Measurements from ENCODE around the gene ZNF800.

The ZNF800 gene

GRCh38 chr7:127332880-127333279, 59.6 kb downstream of the ZNF800 start:
- no peak for TF ChIP-seq CTCF (IDR thresholded peaks at IDR 0.05; ENCODE audit: poor library complexity, severe bottlenecking)
- H3K27me3 ChIP-seq (ENCODE audit: insufficient read depth, poor library complexity, severe bottlenecking), result peaks cover 13% of the 10 kb centered on the region
- DNase-seq (ENCODE audit: low spot score) (no peak), ATAC-seq (ENCODE audit: low read depth) (no peak)
- no peak overlapping the region for H3K27ac ChIP-seq (ENCODE audit: poor library complexity, severe bottlenecking)
- H3K36me3 ChIP-seq (ENCODE audit: low read depth), result no peaks in the 10 kb centered on the region
- no peak overlapping the region for H3K4me3 ChIP-seq (ENCODE audit: severe bottlenecking)
- no peaks in the 10 kb centered on the region for H3K9me3 ChIP-seq (ENCODE audit: severe bottlenecking)
- no peaks in the 10 kb centered on the region for H3K4me1 ChIP-seq (ENCODE audit: insufficient read depth, poor library complexity, severe bottlenecking)

- no peaks in the 10 kb centered on the region for H3K4me1 ChIP-seq (ENCODE audit: insufficient read depth, poor library complexity, severe bottlenecking)
- no peaks in the 10 kb centered on the region for H3K9me3 ChIP-seq (ENCODE audit: severe bottlenecking)
- no peak for TF ChIP-seq CTCF (IDR thresholded peaks at IDR 0.05; ENCODE audit: poor library complexity, severe bottlenecking)
- no peak overlapping the region for H3K4me3 ChIP-seq (ENCODE audit: severe bottlenecking)
- ATAC-seq (ENCODE audit: low read depth) (no peak), DNase-seq (ENCODE audit: low spot score) (no peak)
- no peak overlapping the region for H3K27ac ChIP-seq (ENCODE audit: poor library complexity, severe bottlenecking)
- H3K27me3 ChIP-seq (ENCODE audit: insufficient read depth, poor library complexity, severe bottlenecking), result peaks cover 16% of the 10 kb centered on the region
- no peaks in the 10 kb centered on the region for H3K36me3 ChIP-seq (ENCODE audit: low read depth)
These were observed 62.4 kb downstream of the ZNF800 start for GRCh38 chr7:127330070-127330469.

- TF ChIP-seq CTCF (IDR thresholded peaks at IDR 0.05; ENCODE audit: poor library complexity, severe bottlenecking), result no peak
- DNase-seq (ENCODE audit: low spot score), result no peak
- no peak for ATAC-seq (ENCODE audit: low read depth)
- Histone ChIP-seq H3K36me3 (ENCODE audit: low read depth) (no peaks in the 10 kb centered on the region), H3K4me1 (ENCODE audit: insufficient read depth, poor library complexity, severe bottlenecking) (no peaks in the 10 kb centered on the region), H3K27me3 (ENCODE audit: insufficient read depth, poor library complexity, severe bottlenecking) (peaks cover 14% of the 10 kb centered on the region), H3K9me3 (ENCODE audit: severe bottlenecking) (no peaks in the 10 kb centered on the region), H3K4me3 (ENCODE audit: severe bottlenecking) (no peak overlapping the region), H3K27ac (ENCODE audit: poor library complexity, severe bottlenecking) (no peak overlapping the region)
These were observed 69.5 kb downstream of the ZNF800 start for GRCh38 chr7:127322832-127323493.

- Histone ChIP-seq H3K36me3 (ENCODE audit: low read depth) (no peaks in the 10 kb centered on the region), H3K27me3 (ENCODE audit: insufficient read depth, poor library complexity, severe bottlenecking) (peaks cover 14% of the 10 kb centered on the region), H3K4me1 (ENCODE audit: insufficient read depth, poor library complexity, severe bottlenecking) (no peaks in the 10 kb centered on the region), H3K27ac (ENCODE audit: poor library complexity, severe bottlenecking) (no peak overlapping the region), H3K4me3 (ENCODE audit: severe bottlenecking) (no peak overlapping the region), H3K9me3 (ENCODE audit: severe bottlenecking) (no peaks in the 10 kb centered on the region)
- DNase-seq (ENCODE audit: low spot score) (no peak), ATAC-seq (ENCODE audit: low read depth) (peak; percentile 38; the same call in 1 of the 3 replicates)
- TF ChIP-seq CTCF (IDR thresholded peaks at IDR 0.05; ENCODE audit: poor library complexity, severe bottlenecking), result no peak
These were observed 70.2 kb downstream of the ZNF800 start for GRCh38 chr7:127322351-127322750.

- no peak for ATAC-seq (ENCODE audit: low read depth)
- H3K36me3 ChIP-seq (ENCODE audit: low read depth), result no peaks in the 10 kb centered on the region
- H3K4me3 ChIP-seq (ENCODE audit: severe bottlenecking), result no peak overlapping the region
These were observed 71.5 kb downstream of the ZNF800 start for GRCh38 chr7:127320974-127321373.

More at GRCh38 chr7:127320974-127321373, 71.5 kb downstream of the ZNF800 start:
- Histone ChIP-seq H3K27me3 (ENCODE audit: insufficient read depth, poor library complexity, severe bottlenecking) (peaks cover 11% of the 10 kb centered on the region), H3K27ac (ENCODE audit: poor library complexity, severe bottlenecking) (no peak overlapping the region), H3K4me1 (ENCODE audit: insufficient read depth, poor library complexity, severe bottlenecking) (no peaks in the 10 kb centered on the region), H3K9me3 (ENCODE audit: severe bottlenecking) (no peaks in the 10 kb centered on the region)
- TF ChIP-seq CTCF (IDR thresholded peaks at IDR 0.05; ENCODE audit: poor library complexity, severe bottlenecking), result no peak
- no peak for DNase-seq (ENCODE audit: low spot score)
